ENCODE data around the gene DHRS1.

- TF ChIP-seq CTCF (IDR thresholded peaks at IDR 0.05; ENCODE audit: borderline replicate concordance, extremely low read depth, low read length, poor library complexity, severe bottlenecking) (no peak), EZH2 (IDR thresholded peaks at IDR 0.05; ENCODE audit: borderline replicate concordance, low read depth, low read length, severe bottlenecking) (no peak)
Measured at GRCh38 chr14:24308342-24309124, 9.0 kb upstream of the DHRS1 start.
